HepG2 (cell line): ENCODE measurements around the gene STK11. TPM values are rescaled to one million over a fixed set of nuclear protein-coding genes. Genes with fewer than 3 reads are reported as not detected.

Experiments used
- ATAC-seq: fragments of 200-7000 bp; cut with Tn5 transposase; 3 replicates; pipeline ENCODE4 v1.9.1; 2020; ENCODE audit warnings: mild to moderate bottlenecking, moderate library complexity
- BruUV-seq: library from RNA; stranded (reverse); fragments of 400-500 nt; replicated peaks from 2 replicates; lab custom pipeline; 2021; lab: Mats Ljungman, UMichigan
- CTCF ChIA-PET: fragments of 300-600 bp; formaldehyde crosslinking; extraction: SDS; loops from one replicate; lab custom pipeline; 2021; ENCODE audit warnings: low total read pairs, inconsistent platforms, low intra/inter-chr PET ratio; lab: Yijun Ruan, JAX
- POLR2A ChIA-PET: fragments of 350-600 bp; sonication (Branson Sonifier 250); formaldehyde crosslinking; loops from one replicate; lab custom pipeline; 2020; ENCODE audit warnings: antibody characterized with exemption, inconsistent platforms; lab: Yijun Ruan, JAX
- DNase-seq: peaks from one replicate; pipeline ENCODE4 v3.0.0-alpha.2; 2015; ENCODE audit warnings: low spot score
- FAIRE-seq: peaks from 3 replicates; lab custom pipeline; 2011; peaks lifted over from hg19 to GRCh38; lab: Jason Lieb, UNC
- H2AFZ ChIP-seq: one replicate; pipeline ENCODE4 v1.6.1; 2011; ENCODE audit warnings: low read length, inconsistent platforms
- H3K27ac ChIP-seq: fragments of 300-600 bp; 3 replicates; pipeline ENCODE4 v1.8.0; 2011; ENCODE audit warnings: mixed run types, mild to moderate bottlenecking, mixed read lengths, low read length, inconsistent platforms; ENCODE audit not compliant: insufficient read depth; ENCODE audit errors: extremely low read length
- H3K27me3 ChIP-seq, 2 experiments: fragments of 200-600 bp in 1 of 2; 2 replicates in 1 of 2; 3 replicates in 1 of 2; pipeline versions ENCODE4 v1.6.0 to v1.8.0; 2011; ENCODE audit warnings: low read length in 2 of 2, mild to moderate bottlenecking in 2 of 2, moderate library complexity in 2 of 2, inconsistent platforms in 1 of 2; ENCODE audit not compliant: insufficient read depth in 2 of 2, control insufficient read depth in 1 of 2
- H3K36me3 ChIP-seq, 2 experiments: fragments of 200-600 bp in 1 of 2; replicated peaks in 1 of 2; 2 replicates in 1 of 2; 3 replicates in 1 of 2; pipeline versions ENCODE4 v1.5.1 to v1.8.0; 2011; ENCODE audit warnings: low read length in 2 of 2, inconsistent platforms in 1 of 2; ENCODE audit not compliant: insufficient read depth in 2 of 2, control insufficient read depth in 1 of 2
- H3K4me1 ChIP-seq: 2 replicates; pipeline ENCODE4 v1.5.1; 2012; ENCODE audit warnings: low read length, inconsistent platforms; ENCODE audit not compliant: insufficient read depth
- H3K4me2 ChIP-seq: 2 replicates; pipeline ENCODE4 v1.6.0; 2011; ENCODE audit warnings: low read depth, low read length, inconsistent platforms
- H3K4me3 ChIP-seq, 3 experiments: fragments of 200-600 bp in 1 of 3; sonication (generic), shearing (Covaris generic) in 1 of 3; replicated peaks in 1 of 3; 2 replicates each; pipeline ENCODE4 v1.5.1; 2011 to 2016; ENCODE audit warnings: low read length in 3 of 3, inconsistent platforms in 2 of 3, low read depth in 2 of 3, mild to moderate bottlenecking in 2 of 3, control low read depth in 1 of 3, mixed read lengths in 1 of 3; ENCODE audit not compliant: insufficient read depth in 1 of 3
- H3K79me2 ChIP-seq: one replicate; pipeline ENCODE4 v1.6.1; 2011; ENCODE audit warnings: low read length, inconsistent platforms; ENCODE audit not compliant: insufficient read depth
- H3K9ac ChIP-seq: 2 replicates; pipeline ENCODE4 v1.6.0; 2011; ENCODE audit warnings: mild to moderate bottlenecking, low read depth, low read length, inconsistent platforms; ENCODE audit not compliant: insufficient read depth
- H3K9me3 ChIP-seq: 2 replicates; pipeline ENCODE4 v1.5.1; 2012; ENCODE audit warnings: mild to moderate bottlenecking, low read length
- H4K20me1 ChIP-seq: 2 replicates; pipeline ENCODE4 v1.6.0; 2011; ENCODE audit warnings: inconsistent platforms, mild to moderate bottlenecking, low read length, moderate library complexity; ENCODE audit not compliant: insufficient read depth
- AGO2 ChIP-seq: fragments of 200-400 bp; formaldehyde crosslinking; optimal IDR thresholded peaks from 2 replicates; pipeline ENCODE3; 2017; ENCODE audit warnings: mild to moderate bottlenecking, low read depth, low read length, moderate library complexity
- GABPA ChIP-seq, 2 experiments: IDR thresholded peaks; 2 replicates each; pipeline ENCODE4 v1.6.1; 2011 to 2016; ENCODE audit warnings: low read depth in 2 of 2, low read length in 1 of 2, missing biosample characterization in 1 of 2, missing genetic modification characterization in 1 of 2
- PAWR ChIP-seq: sonication (generic); formaldehyde crosslinking; IDR thresholded peaks from 2 replicates; pipeline ENCODE4 v1.4.0; 2020; ENCODE audit warnings: missing genetic modification reagents, mild to moderate bottlenecking, borderline replicate concordance
- SIN3B ChIP-seq: fragments of 150-350 bp; IDR thresholded peaks from 2 replicates; pipeline ENCODE4 v1.6.1; 2014; ENCODE audit warnings: low read length
- ZNF775 ChIP-seq: sonication (generic); formaldehyde crosslinking; IDR thresholded peaks from 2 replicates; pipeline ENCODE4 v1.4.0; 2020; ENCODE audit warnings: missing genetic modification reagents, mild to moderate bottlenecking, moderate library complexity, borderline replicate concordance
- WGBS: methylation state at CpG from one replicate; pipeline ENCODE4 v1.1.6; 2017; ENCODE audit warnings: low lambda C conversion rate; 5-methylcytosine and 5-hydroxymethylcytosine counted together
- in situ Hi-C: cut with HindIII; loops from 2 replicates; pipeline ENCODE4 v1.10.0; 2017; ENCODE audit warnings: low pct_unique_long_range_greater_than_20kb; ENCODE audit not compliant: extremely low pct_ligation_motif_present
- intact Hi-C: fragments of 100-400 bp; cut with micrococcal nuclease; formaldehyde crosslinking; loops from one replicate; pipeline ENCODE4 v1.10.0; 2022; ENCODE audit not compliant: unreplicated experiment
- polyA plus RNA-seq, 8 experiments: library from polyadenylated mRNA; depleted of rRNA in 3 of 8; stranded (reverse) in 7 of 8; unstranded in 1 of 8; fragments of >200 nt; fragmentation: Illumina TruSeq in 4 of 8; extraction: Trizol in 4 of 8; gene quantifications; 2 replicates each; pipeline versions ENCODE4 v1.2.1 to v1.2.3, GENCODE V29; 2011 to 2016; ENCODE audit warnings: low read depth in 4 of 8, missing spikeins in 1 of 8, mixed read lengths in 1 of 8; ENCODE audit not compliant: insufficient read depth in 1 of 8
- total RNA-seq, 5 experiments: library from RNA; depleted of rRNA; stranded (reverse); fragments of >200 nt; fragmentation: Illumina TruSeq; extraction: Trizol; gene quantifications; 2 replicates each; pipeline ENCODE4 v1.2.3, GENCODE V29; 2016; ENCODE audit warnings: low read depth in 1 of 5
- TF ChIP-seq, protein P1 (sequence below): IDR thresholded peaks from 2 replicates; pipeline ENCODE4 v1.4.0; 2020; ENCODE audit warnings: mild to moderate bottlenecking, missing genetic modification reagents

The STK11 gene
- total and polyA plus RNA-seq, 2 of the 13 experiments (the other 11 are each of a cell fraction or from before 2014, with no cell fraction given), result 27.5 to 43.6 TPM

DNA sequence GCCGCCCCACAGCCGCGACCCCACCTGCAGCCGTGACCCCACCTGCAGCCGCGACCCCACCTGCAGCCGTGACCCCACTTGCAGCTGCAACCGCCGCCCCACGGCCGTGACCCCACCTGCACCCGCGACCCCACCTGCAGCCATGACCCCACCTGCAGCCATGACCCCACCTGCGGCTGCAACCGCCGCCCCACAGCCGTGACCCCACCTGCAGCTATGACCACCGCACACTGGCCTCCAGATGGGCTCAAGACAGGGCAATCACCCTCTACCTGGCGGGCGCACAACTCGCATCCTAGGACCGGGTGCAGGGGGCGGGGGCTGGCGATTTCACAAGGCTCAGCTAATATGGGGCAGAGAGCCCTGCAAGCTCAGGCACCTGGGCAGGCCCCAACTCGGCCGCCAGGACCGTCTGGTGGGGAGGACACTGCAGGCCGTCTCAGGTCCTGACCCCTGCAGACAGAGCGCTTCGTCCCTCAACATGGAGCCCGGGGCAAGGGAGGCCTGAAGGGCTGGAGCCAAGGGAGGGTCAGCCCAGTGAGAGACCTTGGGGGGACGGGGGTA, 46.6 kb upstream of the STK11 start:
- Histone ChIP-seq H3K9ac (no peak overlapping the region), H3K4me2 (no peak overlapping the region), H3K27ac (no peak overlapping the region), H3K4me3 (no peak overlapping the region), H3K36me3 (no peaks in the 10 kb centered on the region; a peak in 1 of 5 replicates), H4K20me1 (peaks cover 4% of the 10 kb centered on the region; the same call in 1 of the 2 replicates), H3K4me1 (peaks cover 20% of the 10 kb centered on the region), H3K79me2 (peaks cover 8% of the 10 kb centered on the region), H3K27me3 (no peaks in the 10 kb centered on the region), H3K9me3 (no peaks in the 10 kb centered on the region), H2AFZ (no peak overlapping the region)
- in situ Hi-C loops (no loop called here), intact Hi-C loops (no loop called here)
- DNase-seq (no peak), FAIRE-seq (no peak), ATAC-seq (no peak)
- TF ChIP-seq SIN3B (no peak), GABPA (IDR thresholded peaks at IDR 0.05; ENCODE audit: low read depth, low read length) (0 out of 2 replicates have a peak, but pooled peaks have one; percentile 12), GABPA (CRISPR knock-in tag; IDR thresholded peaks at IDR 0.05; ENCODE audit: low read depth) (no peak), PAWR (no peak), AGO2 (peak; percentile 71), ZNF775 (no peak)
- TF ChIP-seq, protein P1, sequence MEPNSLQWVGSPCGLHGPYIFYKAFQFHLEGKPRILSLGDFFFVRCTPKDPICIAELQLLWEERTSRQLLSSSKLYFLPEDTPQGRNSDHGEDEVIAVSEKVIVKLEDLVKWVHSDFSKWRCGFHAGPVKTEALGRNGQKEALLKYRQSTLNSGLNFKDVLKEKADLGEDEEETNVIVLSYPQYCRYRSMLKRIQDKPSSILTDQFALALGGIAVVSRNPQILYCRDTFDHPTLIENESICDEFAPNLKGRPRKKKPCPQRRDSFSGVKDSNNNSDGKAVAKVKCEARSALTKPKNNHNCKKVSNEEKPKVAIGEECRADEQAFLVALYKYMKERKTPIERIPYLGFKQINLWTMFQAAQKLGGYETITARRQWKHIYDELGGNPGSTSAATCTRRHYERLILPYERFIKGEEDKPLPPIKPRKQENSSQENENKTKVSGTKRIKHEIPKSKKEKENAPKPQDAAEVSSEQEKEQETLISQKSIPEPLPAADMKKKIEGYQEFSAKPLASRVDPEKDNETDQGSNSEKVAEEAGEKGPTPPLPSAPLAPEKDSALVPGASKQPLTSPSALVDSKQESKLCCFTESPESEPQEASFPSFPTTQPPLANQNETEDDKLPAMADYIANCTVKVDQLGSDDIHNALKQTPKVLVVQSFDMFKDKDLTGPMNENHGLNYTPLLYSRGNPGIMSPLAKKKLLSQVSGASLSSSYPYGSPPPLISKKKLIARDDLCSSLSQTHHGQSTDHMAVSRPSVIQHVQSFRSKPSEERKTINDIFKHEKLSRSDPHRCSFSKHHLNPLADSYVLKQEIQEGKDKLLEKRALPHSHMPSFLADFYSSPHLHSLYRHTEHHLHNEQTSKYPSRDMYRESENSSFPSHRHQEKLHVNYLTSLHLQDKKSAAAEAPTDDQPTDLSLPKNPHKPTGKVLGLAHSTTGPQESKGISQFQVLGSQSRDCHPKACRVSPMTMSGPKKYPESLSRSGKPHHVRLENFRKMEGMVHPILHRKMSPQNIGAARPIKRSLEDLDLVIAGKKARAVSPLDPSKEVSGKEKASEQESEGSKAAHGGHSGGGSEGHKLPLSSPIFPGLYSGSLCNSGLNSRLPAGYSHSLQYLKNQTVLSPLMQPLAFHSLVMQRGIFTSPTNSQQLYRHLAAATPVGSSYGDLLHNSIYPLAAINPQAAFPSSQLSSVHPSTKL, result no peak
- no TSS peak for BruUV-seq
- ChIA-PET CTCF (no interaction called here), POLR2A (no interaction called here)
- 95% methylated on average over 30 of the region's 32 CpGs for WGBS
